ENCODE measurements around the gene MRPL42.
"Not testable (repeated sequence)": the region's sequence is repeated elsewhere in the genome, so short reads cannot be mapped to it uniquely, and the experiment has no call there.

Gene MRPL42

GRCh38 chr12:93497456-93497855, 30.1 kb downstream of the MRPL42 start:
- no peak for TF ChIP-seq CTCF (IDR thresholded peaks at IDR 0.05; ENCODE audit: low read depth, low read length, missing control alignments)
- no peak overlapping the region for H3K4me3 ChIP-seq (ENCODE audit: low read depth, low read length)
- DNase-seq (ENCODE audit: low read depth): no peak

- DNase-seq (ENCODE audit: low read depth); H3K4me3 ChIP-seq (ENCODE audit: low read depth, low read length): not testable (repeated sequence)
Observed at GRCh38 chr12:93498813-93499212, 31.5 kb downstream of the MRPL42 start.

- H3K4me3 ChIP-seq (ENCODE audit: low read depth, low read length): no peak overlapping the region
- no peak for DNase-seq (ENCODE audit: low read depth)
- TF ChIP-seq CTCF (IDR thresholded peaks at IDR 0.05; ENCODE audit: low read depth, low read length, missing control alignments): no peak
Observed at GRCh38 chr12:93500201-93500600, 32.9 kb downstream of the MRPL42 start.

GRCh38 chr12:93500667-93501066, 33.4 kb downstream of the MRPL42 start:
- no peak for DNase-seq (ENCODE audit: low read depth)
- no peak for TF ChIP-seq CTCF (IDR thresholded peaks at IDR 0.05; ENCODE audit: low read depth, low read length, missing control alignments)
- no peak overlapping the region for H3K4me3 ChIP-seq (ENCODE audit: low read depth, low read length)

- TF ChIP-seq CTCF (IDR thresholded peaks at IDR 0.05; ENCODE audit: low read depth, low read length, missing control alignments): peak; percentile 65
- H3K4me3 ChIP-seq (ENCODE audit: low read depth, low read length): no peak overlapping the region
- DNase-seq (ENCODE audit: low read depth): no peak
Observed at GRCh38 chr12:93502802-93503623, 35.7 kb downstream of the MRPL42 start.

- H3K4me3 ChIP-seq (ENCODE audit: low read depth, low read length): no peak overlapping the region
- TF ChIP-seq CTCF (IDR thresholded peaks at IDR 0.05; ENCODE audit: low read depth, low read length, missing control alignments): no peak
- DNase-seq (ENCODE audit: low read depth): no peak
Observed at GRCh38 chr12:93507165-93507564, 39.9 kb downstream of the MRPL42 start.

GRCh38 chr12:93509506-93509905, 42.2 kb downstream of the MRPL42 start:
- DNase-seq (ENCODE audit: low read depth): no peak
- no peak overlapping the region for H3K4me3 ChIP-seq (ENCODE audit: low read depth, low read length)
- no peak for TF ChIP-seq CTCF (IDR thresholded peaks at IDR 0.05; ENCODE audit: low read depth, low read length, missing control alignments)

Data from GM12864 (cell line).